HEK293T (cell line): ENCODE data around the gene CRADD.
"Not testable (repeated sequence)": the region's sequence is repeated elsewhere in the genome, so short reads cannot be mapped to it uniquely, and the experiment has no call there.

Experiments
- CTCF ChIA-PET: fragments of 350-600 bp; formaldehyde crosslinking; extraction: SDS; loops from one replicate; lab custom pipeline; 2021; ENCODE audit warnings: antibody characterized with exemption, inconsistent platforms; lab: Yijun Ruan, JAX
- POLR2A ChIA-PET: fragments of 350-600 bp; formaldehyde crosslinking; extraction: SDS; loops from one replicate; lab custom pipeline; 2020; ENCODE audit warnings: antibody characterized with exemption, inconsistent platforms; lab: Yijun Ruan, JAX
- DNase-seq: peaks from one replicate; pipeline ENCODE4 v3.0.0; 2012; ENCODE audit warnings: mixed read lengths; ENCODE audit errors: extremely low spot score
- ARNT ChIP-seq: fragments of 450-650 bp; IDR thresholded peaks from 2 replicates; pipeline ENCODE4 v1.6.1; 2017; ENCODE audit warnings: mild to moderate bottlenecking
- BHLHE40 ChIP-seq: fragments of 450-650 bp; IDR thresholded peaks from 2 replicates; pipeline ENCODE4 v1.6.1; 2016; ENCODE audit warnings: mild to moderate bottlenecking, moderate library complexity, borderline replicate concordance
- CTBP1 ChIP-seq: fragments of 450-650 bp; IDR thresholded peaks from 2 replicates; pipeline ENCODE4 v1.6.1; 2016; ENCODE audit warnings: borderline replicate concordance
- ELF4 ChIP-seq: fragments of 450-650 bp; IDR thresholded peaks from 2 replicates; pipeline ENCODE4 v1.6.1; 2017; ENCODE audit warnings: antibody characterized with exemption
- FOXA1 ChIP-seq: fragments of 450-650 bp; IDR thresholded peaks from 2 replicates; pipeline ENCODE4 v1.6.1; 2016; ENCODE audit warnings: mild to moderate bottlenecking
- FOXK2 ChIP-seq: fragments of 450-650 bp; IDR thresholded peaks from 2 replicates; pipeline ENCODE4 v1.6.1; 2016; ENCODE audit warnings: mild to moderate bottlenecking
- FOXM1 ChIP-seq: fragments of 450-650 bp; IDR thresholded peaks from 2 replicates; pipeline ENCODE4 v1.6.1; 2017; ENCODE audit warnings: mild to moderate bottlenecking, borderline replicate concordance
- HDGF ChIP-seq: fragments of 450-650 bp; IDR thresholded peaks from 2 replicates; pipeline ENCODE4 v1.6.1; 2017; ENCODE audit warnings: antibody characterized with exemption, borderline replicate concordance
- L3MBTL2 ChIP-seq: fragments of 450-650 bp; conservative IDR thresholded peaks from 2 replicates; pipeline ENCODE4 v1.6.1; 2016; ENCODE audit warnings: mild to moderate bottlenecking
- LEF1 ChIP-seq: fragments of 450-650 bp; IDR thresholded peaks from 2 replicates; pipeline ENCODE4 v1.6.1; 2017; ENCODE audit warnings: mild to moderate bottlenecking, borderline replicate concordance
- NFRKB ChIP-seq: fragments of 450-650 bp; IDR thresholded peaks from 2 replicates; pipeline ENCODE4 v1.6.1; 2016; ENCODE audit warnings: mild to moderate bottlenecking, moderate library complexity
- PKNOX1 ChIP-seq: fragments of 450-650 bp; IDR thresholded peaks from 2 replicates; pipeline ENCODE4 v1.6.1; 2016
- SP1 ChIP-seq: fragments of 450-650 bp; IDR thresholded peaks from 2 replicates; pipeline ENCODE4 v1.6.1; 2017
- SUZ12 ChIP-seq: fragments of 450-650 bp; IDR thresholded peaks from 2 replicates; pipeline ENCODE4 v1.6.1; 2016; ENCODE audit warnings: mild to moderate bottlenecking
- TARDBP ChIP-seq: fragments of 450-650 bp; IDR thresholded peaks from 2 replicates; pipeline ENCODE4 v1.6.1; 2016
- ZNF384 ChIP-seq: fragments of 450-650 bp; IDR thresholded peaks from 2 replicates; pipeline ENCODE4 v1.6.1; 2016

The CRADD gene

GRCh38 chr12:93710574-93710926, 33.4 kb downstream of the CRADD start:
- POLR2A ChIA-PET = no interaction called here
- DNase-seq = no peak
- TF ChIP-seq HDGF (no peak), PKNOX1 (no peak), BHLHE40 (no peak)
- CTCF ChIA-PET = no interaction called here

- CTCF ChIA-PET = interaction anchor here (2.2 kb wide), 1 partner anchor 390 kb away, joined by 5 read pairs; no protein-coding TSS in a partner anchor
- POLR2A ChIA-PET, DNase-seq: not testable (repeated sequence)
Measured at GRCh38 chr12:93711502-93711901, 34.3 kb downstream of the CRADD start.

GRCh38 chr12:93712200-93712599, 35.0 kb downstream of the CRADD start:
- CTCF ChIA-PET = interaction anchor here (2.2 kb wide), 1 partner anchor 390 kb away, joined by 5 read pairs; no protein-coding TSS in a partner anchor
- TF ChIP-seq NFRKB (no peak), L3MBTL2 (no peak), PKNOX1 (0 out of 2 replicates have a peak, but pooled peaks have one; percentile 6)
- POLR2A ChIA-PET = no interaction called here
- DNase-seq = no peak

GRCh38 chr12:93713060-93713459, 35.9 kb downstream of the CRADD start:
- DNase-seq = no peak

GRCh38 chr12:93713800-93714199, 36.6 kb downstream of the CRADD start:
- ChIA-PET CTCF (interaction anchor here (0.6 kb wide), 1 partner anchor 14 kb away, joined by 3 read pairs; no protein-coding TSS in a partner anchor), POLR2A (no interaction called here)
- TF ChIP-seq FOXA1 = no peak
- no peak for TF ChIP-seq SUZ12
- TF ChIP-seq PKNOX1 = no peak
- no peak for TF ChIP-seq ARNT
- no peak for TF ChIP-seq CTBP1
- no peak for TF ChIP-seq SP1
- no peak for DNase-seq

More at GRCh38 chr12:93713060-93713459, 35.9 kb downstream of the CRADD start:
- ChIA-PET CTCF (interaction anchor here (0.8 to 2.2 kb wide), 2 partner anchors 144 to 389 kb away, joined by 3 to 5 read pairs; no protein-coding TSS in a partner anchor), POLR2A (no interaction called here)
- no peak for TF ChIP-seq HDGF
- no peak for TF ChIP-seq SP1
- no peak for TF ChIP-seq ZNF384
- no peak for TF ChIP-seq FOXA1
- TF ChIP-seq LEF1 = no peak

GRCh38 chr12:93714382-93714781, 37.2 kb downstream of the CRADD start:
- ChIA-PET POLR2A (no interaction called here), CTCF (interaction anchor here (0.6 kb wide), 1 partner anchor 15 kb away, joined by 3 read pairs; no protein-coding TSS in a partner anchor)
- TF ChIP-seq ELF4 = no peak
- no peak for TF ChIP-seq ZNF384
- no peak for TF ChIP-seq LEF1
- no peak for TF ChIP-seq PKNOX1
- no peak for TF ChIP-seq FOXK2
- TF ChIP-seq SP1 = no peak
- no peak for TF ChIP-seq BHLHE40
- TF ChIP-seq NFRKB = no peak
- TF ChIP-seq ARNT = no peak
- no peak for TF ChIP-seq FOXA1
- no peak for TF ChIP-seq CTBP1
- no peak for TF ChIP-seq TARDBP
- TF ChIP-seq SUZ12 = no peak
- no peak for TF ChIP-seq FOXM1
- TF ChIP-seq L3MBTL2 = no peak
- no peak for TF ChIP-seq HDGF
- DNase-seq = no peak

GRCh38 chr12:93719710-93720109, 42.5 kb downstream of the CRADD start:
- CTCF ChIA-PET = interaction anchor here (0.6 kb wide), 1 partner anchor 1481 kb away, joined by 3 read pairs; no protein-coding TSS in a partner anchor
- TF ChIP-seq NFRKB = no peak
- TF ChIP-seq LEF1 = no peak
- no peak for TF ChIP-seq FOXK2
- no peak for TF ChIP-seq FOXM1
- no peak for TF ChIP-seq SUZ12
- POLR2A ChIA-PET = no interaction called here
- DNase-seq = no peak
